NOMO-1 treated with DMSO at 0.1 percent for 48 hours (cell line): ENCODE results near the gene SENP8.
"Not testable (repeated sequence)": the region's sequence is repeated elsewhere in the genome, so short reads cannot be mapped to it uniquely, and the experiment has no call there.

Experiments
- DNase-seq: peaks from one replicate; lab custom pipeline; 2025; ENCODE audit not compliant: unreplicated experiment; lab: John Stamatoyannopoulos, UW

Gene SENP8

GRCh38 chr15:72118017-72118978 is at the start of gene SENP8, which contains the start of gene MYO9A:
Gene SENP8, plus strand, starts transcription at chr15:72118403. Its CDS starts 21,221 bp downstream, at chr15:72139624.
Gene MYO9A, minus strand, starts transcription at chr15:72118150. Its CDS starts 71,587 bp downstream, at chr15:72046563.
- DNase-seq, result peak; percentile 98

- no peak for DNase-seq
Measured at GRCh38 chr15:72068856-72069255, 49.3 kb upstream of the SENP8 start.

- no peak for DNase-seq
Measured at GRCh38 chr15:72070817-72071447, 47.3 kb upstream of the SENP8 start.

GRCh38 chr15:72071448-72071825 is 46.8 kb upstream of the SENP8 start:
- DNase-seq, result not testable (repeated sequence)

- DNase-seq, result no peak
Measured at GRCh38 chr15:72074335-72075060, 43.7 kb upstream of the SENP8 start.

GRCh38 chr15:72077950-72078349 is 40.3 kb upstream of the SENP8 start:
- DNase-seq, result no peak

GRCh38 chr15:72078887-72079286 is 39.3 kb upstream of the SENP8 start:
- no peak for DNase-seq

- DNase-seq, result no peak
Measured at GRCh38 chr15:72082176-72082575, 36.0 kb upstream of the SENP8 start.

- no peak for DNase-seq
Measured at GRCh38 chr15:72086010-72086697, 32.0 kb upstream of the SENP8 start.

GRCh38 chr15:72086920-72087648 is 31.1 kb upstream of the SENP8 start:
- DNase-seq, result no peak

- no peak for DNase-seq
Measured at GRCh38 chr15:72092006-72092405, 26.2 kb upstream of the SENP8 start.

- DNase-seq, result no peak
Measured at GRCh38 chr15:72092691-72093090, 25.5 kb upstream of the SENP8 start.

GRCh38 chr15:72096796-72097195 is 21.4 kb upstream of the SENP8 start:
- no peak for DNase-seq

- DNase-seq, result no peak
Measured at GRCh38 chr15:72098040-72098439, 20.2 kb upstream of the SENP8 start.

- DNase-seq, result no peak
Measured at GRCh38 chr15:72099155-72099554, 19.0 kb upstream of the SENP8 start.

GRCh38 chr15:72100551-72100950 is 17.7 kb upstream of the SENP8 start:
- DNase-seq, result not testable (repeated sequence)

- DNase-seq, result no peak
Measured at GRCh38 chr15:72105111-72105510, 13.1 kb upstream of the SENP8 start.

GRCh38 chr15:72106068-72106467 is 12.1 kb upstream of the SENP8 start:
- no peak for DNase-seq

- DNase-seq, result no peak
Measured at GRCh38 chr15:72110355-72110754, 7.8 kb upstream of the SENP8 start.

- no peak for DNase-seq
Measured at GRCh38 chr15:72112116-72112515, 6.1 kb upstream of the SENP8 start.
